PC-3 (cell line): ENCODE data around the gene STX1A. TPM values are rescaled to one million over a fixed set of nuclear protein-coding genes. Genes with fewer than 3 reads are reported as not detected.

Experiments used
- ATAC-seq: fragments of 200-7000 bp; cut with Tn5 transposase; 2 replicates; pipeline ENCODE4 v1.9.1; 2020; ENCODE audit warnings: mild to moderate bottlenecking, moderate library complexity
- BruUV-seq: library from RNA; stranded (reverse); fragments of 400-500 nt; replicated peaks from 2 replicates; lab custom pipeline; 2021; lab: Mats Ljungman, UMichigan
- CTCF ChIA-PET: fragments of 300-600 bp; sonication (Branson Sonifier 250); formaldehyde crosslinking; loops from one replicate; lab custom pipeline; 2022; ENCODE audit warnings: antibody characterized with exemption; lab: Charles Lee
- POLR2A ChIA-PET: fragments of 300-600 bp; sonication (Branson Sonifier 250); formaldehyde crosslinking; loops from one replicate; lab custom pipeline; 2022; ENCODE audit warnings: antibody characterized with exemption; ENCODE audit not compliant: unreplicated experiment; lab: Charles Lee
- DNase-seq: peaks from one replicate; pipeline ENCODE4 v3.0.0-alpha.2; 2015
- H2AFZ ChIP-seq: fragments of 300-600 bp; sonication (generic); 2 replicates; pipeline ENCODE4 v1.6.0; 2016; ENCODE audit warnings: antibody characterized with exemption, low read length
- H3F3A ChIP-seq: fragments of 300-600 bp; sonication (generic); one replicate; pipeline ENCODE4 v1.6.0; 2017; ENCODE audit warnings: antibody characterized with exemption, low read length, control low read depth, mild to moderate bottlenecking; ENCODE audit not compliant: unreplicated experiment
- H3K27ac ChIP-seq: fragments of 300-600 bp; sonication (generic); 2 replicates; pipeline ENCODE4 v1.5.1; 2016; ENCODE audit warnings: mild to moderate bottlenecking, low read length
- H3K27me3 ChIP-seq: fragments of 300-600 bp; sonication (generic); 2 replicates; pipeline ENCODE4 v1.6.1; 2016; ENCODE audit warnings: low read length, mixed read lengths
- H3K36me3 ChIP-seq: fragments of 300-600 bp; sonication (generic); 2 replicates; pipeline ENCODE4 v1.6.1; 2016; ENCODE audit warnings: low read depth, mixed run types, low read length, mixed read lengths
- H3K4me1 ChIP-seq: fragments of 300-600 bp; sonication (generic); 2 replicates; pipeline ENCODE4 v1.5.1; 2016; ENCODE audit warnings: low read length; ENCODE audit not compliant: insufficient read depth
- H3K4me2 ChIP-seq: fragments of 300-600 bp; sonication (generic); 2 replicates; pipeline ENCODE4 v1.6.0; 2016; ENCODE audit warnings: low read length
- H3K4me3 ChIP-seq: fragments of 300-600 bp; sonication (generic); 2 replicates; pipeline ENCODE4 v1.5.1; 2016; ENCODE audit warnings: mild to moderate bottlenecking, low read length, mixed read lengths
- H3K79me2 ChIP-seq: fragments of 300-600 bp; sonication (generic); 2 replicates; pipeline ENCODE4 v1.6.1; 2017; ENCODE audit warnings: low read length, mixed read lengths
- H3K9ac ChIP-seq: fragments of 300-600 bp; sonication (generic); 2 replicates; pipeline ENCODE4 v1.6.0; 2016; ENCODE audit warnings: mild to moderate bottlenecking, low read length
- H3K9me2 ChIP-seq: fragments of 300-600 bp; sonication (generic); replicated peaks from 2 replicates; pipeline ENCODE4 v1.6.1; 2016; ENCODE audit warnings: mixed run types, low read length, mixed read lengths
- H3K9me3 ChIP-seq: fragments of 300-600 bp; sonication (generic); 2 replicates; pipeline ENCODE4 v1.6.1; 2016; ENCODE audit warnings: low read length, mixed read lengths
- H4K20me1 ChIP-seq: fragments of 300-600 bp; sonication (generic); 2 replicates; pipeline ENCODE4 v1.6.1; 2016; ENCODE audit warnings: low read length, mixed read lengths
- CTCF ChIP-seq: fragments of 300-600 bp; sonication (generic); conservative IDR thresholded peaks from 2 replicates; pipeline ENCODE4 v1.5.1; 2017; ENCODE audit warnings: antibody characterized with exemption, low read depth, mild to moderate bottlenecking, low read length
- EZH2 ChIP-seq: fragments of 300-600 bp; sonication (generic); IDR thresholded peaks from one replicate; pipeline ENCODE4 v1.6.1; 2017; ENCODE audit warnings: antibody characterized with exemption, mild to moderate bottlenecking, low read length; ENCODE audit not compliant: unreplicated experiment
- EZH2phosphoT487 ChIP-seq: fragments of 300-600 bp; sonication (generic); IDR thresholded peaks from 2 replicates; pipeline ENCODE4 v1.6.1; 2018; ENCODE audit warnings: mild to moderate bottlenecking, antibody characterized with exemption, low read length, borderline replicate concordance
- intact Hi-C: fragments of 100-400 bp; cut with micrococcal nuclease; formaldehyde crosslinking; loops from 2 replicates; pipeline ENCODE4 v1.9.0; 2023
- total RNA-seq: library from RNA; depleted of rRNA; stranded (reverse); fragments of >200 nt; gene quantifications from 2 replicates; pipeline ENCODE4 v1.2.3, GENCODE V29; 2014

STX1A gene
- total RNA-seq, 1 experiment from 2014 or later, result 145 TPM

- POLR2A ChIA-PET, result interaction anchor here (0.5 kb wide), 1 partner anchor 168 kb away, joined by 5 read pairs; no protein-coding TSS in a partner anchor
- no TSS peak for BruUV-seq
- Histone ChIP-seq H3K36me3 (no peaks in the 10 kb centered on the region; the same call in 1 of the 2 replicates), H3K9me2 (no peaks in the 10 kb centered on the region), H3K79me2 (no peaks in the 10 kb centered on the region), H3F3A (no peaks in the 10 kb centered on the region), H2AFZ (no peak overlapping the region), H3K27ac (no peak overlapping the region), H3K4me2 (peak overlapping the region; percentile 81), H3K4me1 (peaks cover 4% of the 10 kb centered on the region; the same call in 1 of the 2 replicates), H4K20me1 (no peaks in the 10 kb centered on the region), H3K4me3 (peak overlapping the region; percentile 77; the same call in 1 of the 2 replicates), H3K9me3 (no peaks in the 10 kb centered on the region), H3K9ac (no peak overlapping the region), H3K27me3 (no peaks in the 10 kb centered on the region)
- ATAC-seq (no peak), DNase-seq (no peak)
- intact Hi-C loops, result loop anchor here (5.0 kb wide), 1 partner anchor 48 kb away; the partner anchor contains the start of gene STX1A
- CTCF ChIA-PET, result no interaction called here
- no peak for TF ChIP-seq CTCF
- TF ChIP-seq EZH2, result no peak
- TF ChIP-seq EZH2phosphoT487, result no peak
Measured at GRCh38 chr7:73669288-73669701, 50.2 kb downstream of the STX1A start.

- CTCF ChIA-PET, result interaction anchor here (1.3 kb wide), 1 partner anchor 29 kb away, joined by 4 read pairs; no protein-coding TSS in a partner anchor
Measured at GRCh38 chr7:73668886-73669230, 50.6 kb downstream of the STX1A start.

More at GRCh38 chr7:73668886-73669230, 50.6 kb downstream of the STX1A start:
- DNase-seq (no peak), ATAC-seq (no peak)
- H3K9ac ChIP-seq, result peak overlapping the region; percentile 60; the same call in 1 of the 2 replicates
- no TSS peak for BruUV-seq
- H3K4me2 ChIP-seq, result peak overlapping the region; percentile 81
- H3K9me3 ChIP-seq, result no peaks in the 10 kb centered on the region
- no peaks in the 10 kb centered on the region for H3K27me3 ChIP-seq
- POLR2A ChIA-PET, result no interaction called here
- intact Hi-C loops, result loop anchor here (5.0 kb wide), 1 partner anchor 48 kb away; the partner anchor contains the start of gene STX1A
- TF ChIP-seq EZH2, result no peak
- TF ChIP-seq CTCF, result no peak
- no peak for TF ChIP-seq EZH2phosphoT487
- peak overlapping the region; percentile 64 for H2AFZ ChIP-seq
- H3F3A ChIP-seq, result no peaks in the 10 kb centered on the region
- H3K27ac ChIP-seq, result no peak overlapping the region
- no peaks in the 10 kb centered on the region; the same call in 1 of the 2 replicates for H3K36me3 ChIP-seq
- peaks cover 4% of the 10 kb centered on the region; the same call in 1 of the 2 replicates for H3K4me1 ChIP-seq
- no peaks in the 10 kb centered on the region for H4K20me1 ChIP-seq
- no peaks in the 10 kb centered on the region for H3K9me2 ChIP-seq
- H3K4me3 ChIP-seq, result peak overlapping the region; percentile 77
- no peaks in the 10 kb centered on the region for H3K79me2 ChIP-seq
